WTC11 (cell line): ENCODE data around the gene CNTNAP2. TPM values are rescaled to one million over a fixed set of nuclear protein-coding genes. Genes with fewer than 3 reads are reported as not detected.

Experiments used
- ATAC-seq: fragments of 200-7000 bp; cut with Tn5 transposase; 2 replicates; pipeline ENCODE4 v1.10.0; 2021; ENCODE audit warnings: mild to moderate bottlenecking, moderate library complexity
- CTCF ChIA-PET: fragments of 300-600 bp; sonication (Branson Sonifier 250); formaldehyde crosslinking; loops from one replicate; lab custom pipeline; 2021; ENCODE audit warnings: antibody characterized with exemption; lab: Charles Lee
- POLR2A ChIA-PET: fragments of 350-600 bp; sonication (Branson Sonifier 250); formaldehyde crosslinking; loops from one replicate; lab custom pipeline; 2021; ENCODE audit warnings: antibody characterized with exemption; lab: Charles Lee
- DNase-seq: peaks from one replicate; pipeline ENCODE4 v3.0.0; 2021; ENCODE audit warnings: low spot score
- H3K27ac Mint-ChIP-seq: 2 replicates; pipeline ENCODE4 v1.8.0; 2021; ENCODE audit warnings: mixed read lengths
- H3K27me3 Mint-ChIP-seq: 2 replicates; pipeline ENCODE4 v1.8.0; 2021; ENCODE audit warnings: low read depth, mild to moderate bottlenecking, moderate library complexity, mixed read lengths
- H3K36me3 Mint-ChIP-seq: 2 replicates; pipeline ENCODE4 v1.8.0; 2021; ENCODE audit warnings: mixed read lengths
- H3K4me1 Mint-ChIP-seq: 2 replicates; pipeline ENCODE4 v1.8.0; 2022; ENCODE audit warnings: mixed read lengths
- H3K4me3 Mint-ChIP-seq: 2 replicates; pipeline ENCODE4 v1.8.0; 2021; ENCODE audit warnings: mild to moderate bottlenecking, moderate library complexity, mixed read lengths
- H3K9me3 Mint-ChIP-seq: 2 replicates; pipeline ENCODE4 v1.8.0; 2021; ENCODE audit warnings: mixed read lengths
- IRF2 ChIP-seq: sonication (generic); formaldehyde crosslinking; IDR thresholded peaks from 2 replicates; pipeline ENCODE4 v1.8.0; 2022; ENCODE audit warnings: low read depth, missing genetic modification reagents, borderline replicate concordance
- NR2C2 ChIP-seq: sonication (generic); formaldehyde crosslinking; IDR thresholded peaks from 2 replicates; pipeline ENCODE4 v1.8.0; 2022; ENCODE audit warnings: mild to moderate bottlenecking, missing genetic modification reagents
- NR3C1 ChIP-seq: sonication (generic); formaldehyde crosslinking; conservative IDR thresholded peaks from 2 replicates; pipeline ENCODE4 v1.8.1; 2023; ENCODE audit warnings: low read depth, mild to moderate bottlenecking, missing genetic modification reagents
- RELA ChIP-seq: sonication (generic); formaldehyde crosslinking; IDR thresholded peaks from 2 replicates; pipeline ENCODE4 v1.8.1; 2022; ENCODE audit warnings: missing genetic modification reagents, mild to moderate bottlenecking, borderline replicate concordance
- SMAD3 ChIP-seq: sonication (generic); formaldehyde crosslinking; IDR thresholded peaks from 2 replicates; pipeline ENCODE4 v1.8.0; 2022; ENCODE audit warnings: missing genetic modification reagents, mild to moderate bottlenecking, borderline replicate concordance
- ZNF121 ChIP-seq: sonication (generic); formaldehyde crosslinking; IDR thresholded peaks from 2 replicates; pipeline ENCODE4 v1.8.0; 2023; ENCODE audit warnings: missing genetic modification reagents
- ZNF138 ChIP-seq: sonication (generic); formaldehyde crosslinking; conservative IDR thresholded peaks from 2 replicates; pipeline ENCODE4 v1.8.1; 2022; ENCODE audit warnings: mild to moderate bottlenecking, moderate library complexity, missing genetic modification reagents
- ZNF416 ChIP-seq: fragments of 250-450 bp; sonication (Bioruptor Pico); IDR thresholded peaks from 2 replicates; pipeline ENCODE4 v1.9.0; 2021; ENCODE audit warnings: mild to moderate bottlenecking, inconsistent platforms
- total RNA-seq: library from RNA; stranded (reverse); gene quantifications from 3 replicates; pipeline ENCODE4 v1.2.3, GENCODE V29; 2021
- TF ChIP-seq, protein P1 (sequence below): fragments of 250-450 bp; sonication (Bioruptor Pico); IDR thresholded peaks from 2 replicates; pipeline ENCODE4 v1.9.0; 2021; ENCODE audit warnings: mild to moderate bottlenecking
- TF ChIP-seq, protein P2 (sequence below): sonication (generic); formaldehyde crosslinking; IDR thresholded peaks from 2 replicates; pipeline ENCODE4 v1.8.1; 2022; ENCODE audit warnings: missing genetic modification reagents, borderline replicate concordance
- TF ChIP-seq, protein P3 (sequence below): fragments of 250-450 bp; sonication (Bioruptor Pico); IDR thresholded peaks from 2 replicates; pipeline ENCODE4 v2.1.2; 2022; ENCODE audit warnings: mild to moderate bottlenecking, moderate library complexity
- TF ChIP-seq, protein P4 (sequence below): sonication (generic); formaldehyde crosslinking; conservative IDR thresholded peaks from 2 replicates; pipeline ENCODE4 v1.8.1; 2023; ENCODE audit warnings: mild to moderate bottlenecking, low read depth, missing genetic modification reagents, moderate library complexity
- TF ChIP-seq, protein P5 (sequence below): sonication (generic); formaldehyde crosslinking; IDR thresholded peaks from 2 replicates; pipeline ENCODE4 v1.8.1; 2023; ENCODE audit warnings: mild to moderate bottlenecking, moderate library complexity, missing genetic modification reagents
- TF ChIP-seq, protein P6 (sequence below): sonication (generic); formaldehyde crosslinking; IDR thresholded peaks from 2 replicates; pipeline ENCODE4 v1.8.1; 2022; ENCODE audit warnings: low read depth, mild to moderate bottlenecking, moderate library complexity, missing genetic modification reagents, borderline replicate concordance

Gene CNTNAP2
- total RNA-seq, 1 experiment from 2014 or later, result 63.8 TPM

DNA sequence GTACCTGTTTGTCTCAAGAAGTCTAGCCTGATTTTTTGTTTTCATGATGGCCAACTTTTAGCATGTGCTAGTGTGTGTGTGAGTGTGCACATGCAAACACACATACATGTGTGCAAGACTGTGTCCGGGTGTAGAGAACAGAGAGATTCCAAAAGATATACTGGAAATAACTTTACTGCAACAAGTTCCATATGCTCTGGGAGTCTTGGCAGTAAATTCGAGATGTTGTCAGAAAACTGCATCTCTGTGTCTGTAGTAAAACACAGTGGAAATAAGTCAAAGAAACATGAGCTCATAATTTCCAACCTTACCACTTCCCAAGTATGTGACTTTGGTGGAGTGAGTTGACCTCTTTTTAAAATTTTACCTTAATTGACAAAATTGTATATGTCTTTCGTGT lies 1523.2 kb downstream of the CNTNAP2 start:
- DNase-seq (no peak), ATAC-seq (no peak)
- POLR2A ChIA-PET, result no interaction called here
- H3K4me3 Mint-ChIP-seq, result no peak overlapping the region
- no peak overlapping the region for H3K27ac Mint-ChIP-seq
- H3K27me3 Mint-ChIP-seq, result no peaks in the 10 kb centered on the region
- H3K9me3 Mint-ChIP-seq, result peaks cover 9% of the 10 kb centered on the region
- TF ChIP-seq ZNF121 (CRISPR knock-in tag) (no peak), IRF2 (no peak), RELA (CRISPR knock-in tag) (no peak)
- TF ChIP-seq, protein P1, sequence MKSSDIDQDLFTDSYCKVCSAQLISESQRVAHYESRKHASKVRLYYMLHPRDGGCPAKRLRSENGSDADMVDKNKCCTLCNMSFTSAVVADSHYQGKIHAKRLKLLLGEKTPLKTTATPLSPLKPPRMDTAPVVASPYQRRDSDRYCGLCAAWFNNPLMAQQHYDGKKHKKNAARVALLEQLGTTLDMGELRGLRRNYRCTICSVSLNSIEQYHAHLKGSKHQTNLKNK (CRISPR knock-in tag), result no peak
- TF ChIP-seq, protein P2, sequence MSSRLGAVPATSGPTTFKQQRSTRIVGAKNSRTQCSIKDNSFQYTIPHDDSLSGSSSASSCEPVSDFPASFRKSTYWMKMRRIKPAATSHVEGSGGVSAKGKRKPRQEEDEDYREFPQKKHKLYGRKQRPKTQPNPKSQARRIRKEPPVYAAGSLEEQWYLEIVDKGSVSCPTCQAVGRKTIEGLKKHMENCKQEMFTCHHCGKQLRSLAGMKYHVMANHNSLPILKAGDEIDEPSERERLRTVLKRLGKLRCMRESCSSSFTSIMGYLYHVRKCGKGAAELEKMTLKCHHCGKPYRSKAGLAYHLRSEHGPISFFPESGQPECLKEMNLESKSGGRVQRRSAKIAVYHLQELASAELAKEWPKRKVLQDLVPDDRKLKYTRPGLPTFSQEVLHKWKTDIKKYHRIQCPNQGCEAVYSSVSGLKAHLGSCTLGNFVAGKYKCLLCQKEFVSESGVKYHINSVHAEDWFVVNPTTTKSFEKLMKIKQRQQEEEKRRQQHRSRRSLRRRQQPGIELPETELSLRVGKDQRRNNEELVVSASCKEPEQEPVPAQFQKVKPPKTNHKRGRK (CRISPR knock-in tag), result no peak
- TF ChIP-seq, protein P3, sequence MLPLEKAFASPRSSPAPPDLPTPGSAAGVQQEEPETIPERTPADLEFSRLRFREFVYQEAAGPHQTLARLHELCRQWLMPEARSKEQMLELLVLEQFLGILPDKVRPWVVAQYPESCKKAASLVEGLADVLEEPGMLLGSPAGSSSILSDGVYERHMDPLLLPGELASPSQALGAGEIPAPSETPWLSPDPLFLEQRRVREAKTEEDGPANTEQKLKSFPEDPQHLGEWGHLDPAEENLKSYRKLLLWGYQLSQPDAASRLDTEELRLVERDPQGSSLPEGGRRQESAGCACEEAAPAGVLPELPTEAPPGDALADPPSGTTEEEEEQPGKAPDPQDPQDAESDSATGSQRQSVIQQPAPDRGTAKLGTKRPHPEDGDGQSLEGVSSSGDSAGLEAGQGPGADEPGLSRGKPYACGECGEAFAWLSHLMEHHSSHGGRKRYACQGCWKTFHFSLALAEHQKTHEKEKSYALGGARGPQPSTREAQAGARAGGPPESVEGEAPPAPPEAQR (CRISPR knock-in tag), result no peak
- TF ChIP-seq, protein P4, sequence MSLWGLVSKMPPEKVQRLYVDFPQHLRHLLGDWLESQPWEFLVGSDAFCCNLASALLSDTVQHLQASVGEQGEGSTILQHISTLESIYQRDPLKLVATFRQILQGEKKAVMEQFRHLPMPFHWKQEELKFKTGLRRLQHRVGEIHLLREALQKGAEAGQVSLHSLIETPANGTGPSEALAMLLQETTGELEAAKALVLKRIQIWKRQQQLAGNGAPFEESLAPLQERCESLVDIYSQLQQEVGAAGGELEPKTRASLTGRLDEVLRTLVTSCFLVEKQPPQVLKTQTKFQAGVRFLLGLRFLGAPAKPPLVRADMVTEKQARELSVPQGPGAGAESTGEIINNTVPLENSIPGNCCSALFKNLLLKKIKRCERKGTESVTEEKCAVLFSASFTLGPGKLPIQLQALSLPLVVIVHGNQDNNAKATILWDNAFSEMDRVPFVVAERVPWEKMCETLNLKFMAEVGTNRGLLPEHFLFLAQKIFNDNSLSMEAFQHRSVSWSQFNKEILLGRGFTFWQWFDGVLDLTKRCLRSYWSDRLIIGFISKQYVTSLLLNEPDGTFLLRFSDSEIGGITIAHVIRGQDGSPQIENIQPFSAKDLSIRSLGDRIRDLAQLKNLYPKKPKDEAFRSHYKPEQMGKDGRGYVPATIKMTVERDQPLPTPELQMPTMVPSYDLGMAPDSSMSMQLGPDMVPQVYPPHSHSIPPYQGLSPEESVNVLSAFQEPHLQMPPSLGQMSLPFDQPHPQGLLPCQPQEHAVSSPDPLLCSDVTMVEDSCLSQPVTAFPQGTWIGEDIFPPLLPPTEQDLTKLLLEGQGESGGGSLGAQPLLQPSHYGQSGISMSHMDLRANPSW (CRISPR knock-in tag), result no peak
- H3K4me1 Mint-ChIP-seq, result peaks cover 31% of the 10 kb centered on the region
- CTCF ChIA-PET, result interaction anchor here (1.4 kb wide), 1 partner anchor 92 kb away, joined by 5 read pairs; no protein-coding TSS in a partner anchor
- no peaks in the 10 kb centered on the region for H3K36me3 Mint-ChIP-seq

DNA sequence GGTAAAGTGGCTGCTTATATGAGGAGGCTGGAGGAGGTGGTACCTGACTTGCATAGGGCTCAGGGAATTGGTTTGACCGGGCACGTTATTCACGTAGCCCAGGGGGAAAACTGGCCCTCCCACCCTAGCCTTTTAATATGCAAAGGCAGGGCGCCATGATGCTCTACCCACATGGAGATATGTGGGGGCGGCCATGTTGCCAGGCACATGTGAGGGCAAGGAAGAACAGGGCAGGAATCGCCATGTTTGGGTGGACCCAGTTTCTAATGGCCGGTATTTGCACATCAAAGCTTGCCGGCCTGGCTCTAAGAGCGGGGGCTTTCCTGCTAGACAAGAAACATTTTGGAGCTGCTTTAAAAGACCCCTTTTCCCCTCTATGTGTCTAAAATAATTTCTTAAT lies 1524.2 kb downstream of the CNTNAP2 start:
- Mint-ChIP-seq H3K9me3 (peaks cover 9% of the 10 kb centered on the region), H3K27me3 (no peaks in the 10 kb centered on the region), H3K36me3 (no peaks in the 10 kb centered on the region), H3K27ac (no peak overlapping the region), H3K4me3 (no peak overlapping the region), H3K4me1 (peaks cover 31% of the 10 kb centered on the region)
- no peak for TF ChIP-seq ZNF138 (CRISPR knock-in tag)
- TF ChIP-seq, protein P5, sequence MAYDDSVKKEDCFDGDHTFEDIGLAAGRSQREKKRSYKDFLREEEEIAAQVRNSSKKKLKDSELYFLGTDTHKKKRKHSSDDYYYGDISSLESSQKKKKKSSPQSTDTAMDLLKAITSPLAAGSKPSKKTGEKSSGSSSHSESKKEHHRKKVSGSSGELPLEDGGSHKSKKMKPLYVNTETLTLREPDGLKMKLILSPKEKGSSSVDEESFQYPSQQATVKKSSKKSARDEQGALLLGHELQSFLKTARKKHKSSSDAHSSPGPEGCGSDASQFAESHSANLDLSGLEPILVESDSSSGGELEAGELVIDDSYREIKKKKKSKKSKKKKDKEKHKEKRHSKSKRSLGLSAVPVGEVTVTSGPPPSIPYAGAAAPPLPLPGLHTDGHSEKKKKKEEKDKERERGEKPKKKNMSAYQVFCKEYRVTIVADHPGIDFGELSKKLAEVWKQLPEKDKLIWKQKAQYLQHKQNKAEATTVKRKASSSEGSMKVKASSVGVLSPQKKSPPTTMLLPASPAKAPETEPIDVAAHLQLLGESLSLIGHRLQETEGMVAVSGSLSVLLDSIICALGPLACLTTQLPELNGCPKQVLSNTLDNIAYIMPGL (CRISPR knock-in tag), result no peak
- ATAC-seq, result peak; percentile 39
- ChIA-PET POLR2A (no interaction called here), CTCF (no interaction called here)
- DNase-seq, result no peak

DNA sequence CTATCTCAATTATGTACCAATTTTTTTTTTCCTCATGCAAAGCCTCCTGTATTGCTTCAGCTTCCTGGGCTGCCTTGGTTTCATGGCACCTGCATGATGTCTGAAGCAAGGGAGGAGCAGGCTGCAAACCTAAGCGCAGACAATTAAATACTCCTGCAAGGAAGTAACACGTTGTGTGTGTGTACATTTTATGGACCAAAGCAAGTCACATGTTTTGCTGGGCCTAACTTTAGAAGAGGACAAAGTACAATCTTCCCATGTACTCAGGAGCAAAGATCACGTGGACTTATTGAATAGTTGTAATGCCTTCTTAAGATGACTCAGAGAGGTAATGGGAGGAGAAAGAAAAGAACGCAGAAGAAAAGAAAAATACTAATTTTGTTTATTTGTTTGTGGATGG lies 1530.0 kb downstream of the CNTNAP2 start:
- ATAC-seq (no peak), DNase-seq (no peak)
- Mint-ChIP-seq H3K9me3 (peaks cover under 1% of the 10 kb centered on the region; the same call in 1 of the 2 replicates), H3K4me1 (peaks cover 8% of the 10 kb centered on the region), H3K36me3 (no peaks in the 10 kb centered on the region), H3K27me3 (no peaks in the 10 kb centered on the region), H3K4me3 (no peak overlapping the region), H3K27ac (no peak overlapping the region)
- ChIA-PET CTCF (no interaction called here), POLR2A (no interaction called here)
- no peak for TF ChIP-seq NR3C1 (CRISPR knock-in tag)
- TF ChIP-seq, protein P6, sequence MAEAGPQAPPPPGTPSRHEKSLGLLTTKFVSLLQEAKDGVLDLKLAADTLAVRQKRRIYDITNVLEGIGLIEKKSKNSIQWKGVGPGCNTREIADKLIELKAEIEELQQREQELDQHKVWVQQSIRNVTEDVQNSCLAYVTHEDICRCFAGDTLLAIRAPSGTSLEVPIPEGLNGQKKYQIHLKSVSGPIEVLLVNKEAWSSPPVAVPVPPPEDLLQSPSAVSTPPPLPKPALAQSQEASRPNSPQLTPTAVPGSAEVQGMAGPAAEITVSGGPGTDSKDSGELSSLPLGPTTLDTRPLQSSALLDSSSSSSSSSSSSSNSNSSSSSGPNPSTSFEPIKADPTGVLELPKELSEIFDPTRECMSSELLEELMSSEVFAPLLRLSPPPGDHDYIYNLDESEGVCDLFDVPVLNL, result no peak
- TF ChIP-seq ZNF416 (CRISPR knock-in tag), result no peak
- no peak for TF ChIP-seq NR2C2 (CRISPR knock-in tag)
- no peak for TF ChIP-seq SMAD3
